Measurements from ENCODE around the gene CBX4.

CBX4 gene

DNA sequence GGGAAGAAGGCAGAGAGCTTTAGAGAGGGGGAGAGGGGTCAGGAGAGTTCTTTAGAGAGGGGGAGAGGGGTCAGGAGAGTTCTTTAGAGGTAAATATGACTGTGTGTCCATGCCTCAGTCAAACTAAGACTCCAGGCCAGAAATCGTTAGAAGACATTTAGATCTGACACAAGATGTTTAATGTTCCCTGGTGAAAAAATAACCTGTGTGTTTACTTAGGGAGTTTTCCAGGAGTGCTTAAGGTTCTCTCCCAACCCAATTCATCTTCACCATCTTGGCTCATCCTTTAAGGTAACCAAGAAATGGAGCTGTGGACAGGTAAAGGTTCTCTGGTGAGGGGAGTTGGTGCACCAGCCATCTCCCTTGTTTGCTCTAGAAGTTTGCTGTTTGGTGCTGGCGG, 9.8 kb downstream of the CBX4 start:
- no peak for DNase-seq (ENCODE audit: low read depth in 2 of 2)

DNA sequence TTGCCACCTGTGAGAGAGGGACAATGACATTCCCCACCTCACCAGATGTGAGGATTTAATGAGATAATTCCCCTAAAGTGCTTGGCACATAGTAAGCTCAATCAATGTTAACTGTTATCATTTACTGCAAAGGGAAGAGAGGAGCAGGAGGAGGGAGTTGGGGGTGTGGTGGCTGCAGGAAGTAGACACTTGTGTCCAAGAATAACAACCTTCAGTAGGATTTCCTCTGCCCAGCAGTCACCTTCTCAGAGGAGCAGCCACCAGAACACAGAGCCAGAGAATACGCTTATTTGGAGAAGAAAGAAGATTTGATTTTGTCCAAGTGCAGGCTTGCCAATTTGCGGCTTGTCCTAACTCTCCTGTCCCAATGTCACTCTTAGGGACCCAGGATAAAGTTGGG, 10.2 kb downstream of the CBX4 start:
- DNase-seq (ENCODE audit: low read depth in 2 of 2): no peak

DNA sequence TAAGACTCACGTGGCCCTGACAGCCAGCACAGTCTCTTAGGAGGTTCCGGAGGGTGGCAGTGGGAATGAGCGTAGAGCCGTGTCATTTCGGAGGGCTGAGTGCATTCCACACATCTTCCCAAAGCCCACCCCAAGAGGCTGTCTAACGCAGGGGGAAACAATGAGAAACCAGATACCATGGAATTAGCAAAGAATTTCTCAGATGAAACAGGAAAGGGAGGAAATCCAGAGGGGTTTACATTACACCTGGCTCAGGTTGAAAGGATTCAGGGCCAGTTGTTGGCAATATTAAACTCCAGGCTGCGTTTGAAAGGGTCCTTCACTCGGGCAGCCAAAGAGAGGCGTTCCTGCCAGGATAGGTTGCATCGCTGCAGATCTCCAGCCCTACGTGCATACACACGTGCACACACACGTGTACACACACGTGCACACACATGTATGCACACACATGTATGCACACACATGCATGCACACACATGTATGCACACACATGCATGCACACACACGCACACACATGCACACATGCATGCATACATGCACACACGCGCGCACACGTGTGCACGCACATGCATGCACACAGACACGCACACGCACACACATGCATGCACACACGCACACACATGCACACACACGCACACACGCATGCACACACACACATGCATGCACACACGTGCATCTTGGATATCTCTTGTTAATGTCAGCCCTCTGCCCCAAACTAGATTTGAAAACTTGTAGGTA, 12.2 kb downstream of the CBX4 start:
- no peak for DNase-seq (ENCODE audit: low read depth in 2 of 2)

DNA sequence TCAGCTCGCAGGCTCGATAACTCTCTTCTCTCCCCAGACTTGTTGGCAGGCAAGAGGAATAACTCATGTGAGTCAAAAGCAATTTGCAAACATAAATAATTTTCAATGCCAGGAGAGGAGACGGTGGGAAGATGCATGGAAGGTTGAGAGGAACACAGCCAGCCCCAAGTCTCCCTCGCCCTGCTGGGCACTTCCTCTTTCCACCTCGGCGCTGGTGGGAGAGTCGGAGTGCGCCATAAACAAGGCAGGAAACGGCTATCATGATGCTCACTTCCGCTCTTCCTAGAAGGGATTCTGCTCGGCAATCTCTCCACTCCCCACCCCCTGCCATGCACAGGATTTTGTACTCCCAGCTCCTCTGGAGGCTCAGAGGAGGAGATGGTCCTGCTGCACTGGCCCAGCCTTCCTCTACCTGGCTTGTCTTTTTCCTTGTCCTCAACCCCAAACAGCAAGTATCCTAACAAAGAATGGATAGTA, 13.0 kb downstream of the CBX4 start:
- no peak for DNase-seq (ENCODE audit: low read depth in 2 of 2)

DNA sequence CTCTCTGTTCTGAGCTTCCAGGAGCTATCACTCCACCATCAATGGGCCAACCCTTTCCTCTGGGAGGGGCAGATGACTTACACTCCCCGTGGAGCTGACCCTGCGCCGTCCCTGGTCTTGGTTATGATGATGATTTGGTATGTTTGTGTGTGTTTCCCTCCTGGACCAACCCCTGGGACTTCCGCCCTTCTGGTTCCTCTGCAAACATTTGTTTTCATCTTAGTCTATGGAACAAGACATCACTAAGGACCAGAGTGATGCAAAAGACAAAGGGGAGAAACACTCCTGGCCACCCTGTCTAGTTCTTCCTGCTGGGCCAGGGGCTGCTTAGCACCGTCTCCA, 13.7 kb downstream of the CBX4 start:
- DNase-seq (ENCODE audit: low read depth in 2 of 2): no peak

DNA sequence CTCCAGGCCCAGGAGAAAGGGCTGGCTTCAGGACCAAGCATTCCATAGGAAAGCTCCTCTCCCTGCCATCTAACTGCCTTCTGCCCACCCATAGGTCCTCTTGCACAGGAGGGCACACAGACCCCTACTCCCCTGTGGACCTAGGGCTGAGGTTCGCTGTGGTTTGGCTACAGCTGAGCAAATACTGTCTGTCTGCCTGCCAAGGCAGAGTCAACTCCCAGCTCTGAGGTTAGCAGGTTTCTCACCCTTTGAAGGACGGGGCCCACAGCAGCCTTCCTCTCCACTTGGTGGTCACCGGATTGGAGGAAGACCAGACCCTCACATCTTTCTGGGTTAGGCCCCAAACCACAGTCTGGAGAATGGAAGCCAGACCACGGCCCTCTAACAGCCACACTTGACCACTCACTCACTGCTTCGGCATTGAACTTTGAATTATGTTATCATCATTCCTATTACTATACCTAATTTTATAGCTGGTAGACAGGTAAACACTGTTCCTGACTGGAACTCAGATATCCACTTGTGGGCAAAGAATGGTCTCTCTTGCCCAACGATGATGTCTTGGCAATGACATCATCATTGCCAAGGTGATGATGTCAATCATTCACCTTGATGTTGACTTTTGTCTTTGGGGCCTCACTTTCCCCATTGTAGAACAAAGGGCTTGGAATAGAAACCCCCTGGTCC, 14.2 kb downstream of the CBX4 start:
- no peak for DNase-seq (ENCODE audit: low read depth in 2 of 2)

DNA sequence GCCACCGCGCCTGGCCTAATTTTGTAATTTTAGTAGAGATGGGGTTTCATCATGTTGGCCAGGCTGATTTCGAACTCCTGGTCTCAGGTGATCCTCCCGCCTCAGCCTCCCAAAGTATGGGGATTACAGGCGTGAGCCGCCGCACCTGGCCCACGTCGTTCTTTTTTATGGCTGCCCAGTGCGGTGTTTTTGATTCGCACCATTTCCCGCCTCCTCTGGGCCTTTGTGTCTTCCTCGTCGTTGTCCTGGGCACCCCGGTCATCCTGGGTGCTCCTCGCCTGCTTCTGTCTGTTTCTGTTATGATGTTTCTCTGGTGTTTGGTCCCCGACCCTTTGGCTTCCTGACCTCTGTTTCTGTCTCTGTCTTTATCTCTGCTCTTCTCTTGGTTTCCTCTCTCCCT, 15.0 kb downstream of the CBX4 start:
- no peak for DNase-seq (ENCODE audit: low read depth in 2 of 2)

DNA sequence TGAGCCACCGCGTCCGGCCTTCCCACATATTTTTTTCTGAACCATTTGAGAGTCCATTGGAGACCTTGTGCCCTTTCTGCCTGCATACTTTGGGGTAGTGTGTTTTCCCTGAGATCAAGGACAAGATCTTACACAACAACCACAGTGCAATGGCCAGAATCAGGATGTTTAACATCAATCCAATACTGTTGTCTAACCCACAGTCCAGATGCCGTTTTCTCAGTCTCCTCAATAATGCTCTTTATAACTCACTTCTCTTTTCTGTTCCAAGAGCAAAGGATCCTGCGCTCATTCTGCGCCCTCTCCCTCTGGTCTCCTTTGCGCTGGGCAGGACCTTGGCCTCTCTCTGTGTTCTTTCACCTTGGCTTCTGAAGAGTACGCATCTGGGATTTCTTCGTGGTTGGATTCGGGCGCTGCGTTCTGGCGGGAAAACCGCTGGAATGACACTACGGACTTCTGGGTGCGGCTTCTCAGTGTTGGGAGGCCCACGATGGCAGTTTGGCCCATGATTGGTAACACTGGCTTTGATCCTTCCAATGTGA, 16.6 kb downstream of the CBX4 start:
- no peak for DNase-seq (ENCODE audit: low read depth in 2 of 2)

DNA sequence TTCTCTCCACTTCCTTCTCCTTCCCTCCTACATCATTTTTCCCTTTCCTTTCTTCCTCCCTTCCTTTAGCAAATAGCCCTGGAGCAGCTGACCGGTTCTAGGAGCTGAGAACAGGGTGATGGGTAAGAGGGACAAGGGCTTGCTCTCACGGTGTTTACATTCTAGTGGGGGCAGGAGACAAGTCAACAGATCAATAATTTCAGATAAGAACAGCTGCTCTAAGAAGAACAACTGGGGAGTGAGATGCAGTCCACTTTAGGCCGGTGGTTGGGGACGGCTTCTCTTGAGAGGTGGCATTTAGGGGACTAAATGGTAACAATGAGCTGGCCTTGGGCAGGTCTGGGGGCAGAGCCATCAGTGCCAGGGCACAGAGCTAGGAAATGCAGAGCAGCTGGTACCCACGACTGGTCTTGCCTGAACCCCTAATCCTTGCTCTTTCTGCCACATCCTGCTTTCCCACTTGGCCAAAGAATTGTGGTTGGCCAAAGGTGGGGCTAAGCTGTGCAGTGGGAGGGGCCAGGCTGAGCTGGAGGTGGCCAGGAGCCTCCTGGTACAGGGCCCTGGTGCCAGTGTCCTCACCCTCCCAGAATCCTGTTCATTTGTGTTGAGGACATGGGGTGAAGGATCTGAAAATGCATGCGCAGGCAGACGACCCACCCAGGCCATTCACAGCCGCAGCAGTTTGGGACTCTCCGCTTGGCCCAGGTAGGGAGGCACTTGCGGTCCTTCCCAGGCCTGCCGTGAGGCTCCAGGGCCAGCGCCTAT, 17.7 kb downstream of the CBX4 start:
- no peak for DNase-seq (ENCODE audit: low read depth in 2 of 2)

DNA sequence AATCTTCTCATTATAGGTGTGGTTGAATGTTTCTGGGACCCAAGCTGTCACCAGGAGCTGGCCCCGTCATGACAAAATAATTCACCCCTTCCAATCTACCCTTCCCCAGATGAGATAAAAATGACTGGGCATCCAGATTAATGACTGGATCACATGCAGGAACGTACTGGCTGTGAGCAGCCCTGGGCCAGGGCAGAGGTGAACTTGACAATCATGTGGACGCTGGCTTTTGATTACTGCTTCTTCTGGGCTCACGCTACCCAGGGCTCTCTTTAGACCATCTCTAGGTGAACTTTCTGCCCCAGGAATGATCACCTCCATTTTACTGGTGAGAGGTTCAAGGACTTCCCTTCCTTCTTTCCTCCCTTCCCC, 18.3 kb downstream of the CBX4 start:
- no peak for DNase-seq (ENCODE audit: low read depth in 2 of 2)

DNA sequence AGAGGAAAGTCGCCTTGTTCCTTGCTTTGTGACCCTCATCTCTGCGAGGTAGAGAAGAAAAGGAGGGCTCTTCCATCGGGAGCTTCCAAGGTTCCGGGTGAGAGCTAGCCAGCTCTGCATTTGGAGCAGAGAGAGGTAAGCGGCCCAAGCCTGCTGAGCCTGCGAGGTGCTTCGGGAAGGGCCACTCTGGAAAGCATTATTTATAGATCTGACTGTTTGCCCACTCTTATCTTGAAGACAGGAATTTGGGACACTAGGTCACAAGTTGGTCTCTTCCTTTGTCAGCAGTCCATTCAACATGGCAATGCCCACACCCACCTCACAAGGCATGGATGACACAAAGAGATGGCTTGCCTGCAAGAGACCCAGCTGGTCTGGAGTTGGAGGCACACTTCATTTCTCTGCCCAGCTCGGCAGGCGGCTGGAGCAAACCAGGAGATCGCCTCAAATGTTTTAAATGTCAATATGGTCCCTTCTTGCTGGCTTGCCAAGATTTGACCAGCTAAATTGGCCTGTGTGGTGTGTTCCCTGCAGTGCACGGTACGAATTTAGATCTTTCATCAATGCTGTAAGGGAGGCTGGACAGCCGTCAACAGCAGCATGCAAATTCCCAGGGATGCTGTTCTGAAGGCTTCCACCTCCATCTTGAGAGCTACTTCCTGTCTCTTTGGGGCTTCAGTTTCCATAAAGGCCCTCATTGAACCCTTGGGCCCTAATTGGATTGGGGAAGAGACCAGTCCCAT, 19.5 kb downstream of the CBX4 start:
- DNase-seq (ENCODE audit: low read depth in 2 of 2): no peak

DNA sequence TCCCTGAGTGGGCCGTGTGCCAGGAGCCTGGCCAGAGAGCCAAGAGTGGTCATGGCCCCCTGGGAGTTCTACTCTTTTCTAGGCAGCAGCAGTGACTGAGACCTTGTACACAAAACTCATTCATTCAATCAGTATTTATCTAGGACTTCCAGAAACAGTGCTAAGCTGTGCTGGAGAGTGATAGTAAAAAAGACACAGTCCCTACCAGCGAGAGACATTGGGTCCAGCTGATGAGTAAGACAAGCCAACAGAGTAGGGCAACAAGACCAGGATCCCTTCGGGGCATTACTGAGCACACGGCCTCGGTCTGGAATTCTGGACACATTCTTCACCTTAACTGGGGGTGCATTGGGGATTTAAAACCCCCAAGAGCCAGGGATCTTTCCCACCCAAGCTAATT, 20.2 kb downstream of the CBX4 start:
- DNase-seq (ENCODE audit: low read depth in 2 of 2): no peak

DNA sequence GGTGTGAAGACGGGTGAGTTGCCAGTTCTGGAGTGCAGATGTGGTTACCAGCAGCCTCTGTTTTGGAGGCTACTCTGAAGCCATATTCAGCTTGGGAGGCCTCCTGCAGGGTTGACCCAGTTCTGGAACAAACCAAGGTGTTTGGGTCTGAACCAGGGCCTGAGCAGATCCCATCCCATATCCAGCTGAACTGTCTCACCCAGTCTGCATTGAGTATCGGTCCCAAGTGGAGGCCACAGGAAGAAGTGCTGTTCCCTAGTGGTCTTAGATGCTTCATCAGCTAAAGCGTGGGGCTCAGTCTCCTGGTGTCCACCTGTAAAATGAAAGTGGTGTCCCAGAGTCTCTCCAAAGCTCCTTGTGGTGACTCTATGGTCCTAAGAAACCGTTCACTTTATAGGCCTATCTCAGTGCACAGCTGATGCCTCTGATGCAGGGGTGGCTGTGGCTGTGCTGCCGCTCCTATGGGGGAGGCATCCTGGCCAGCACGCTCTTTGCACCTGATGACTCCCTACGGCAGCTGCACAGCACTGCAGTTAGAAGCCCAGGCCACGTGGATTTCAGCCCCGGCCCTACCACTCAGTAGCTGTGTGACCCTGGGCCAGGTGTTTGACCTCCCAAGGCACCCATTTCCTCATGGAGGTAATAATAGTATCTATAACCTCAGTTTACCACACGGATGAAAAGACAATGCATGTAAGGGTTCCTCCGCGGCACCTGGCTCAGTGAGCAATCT, 21.0 kb downstream of the CBX4 start:
- no peak for DNase-seq (ENCODE audit: low read depth in 2 of 2)

DNA sequence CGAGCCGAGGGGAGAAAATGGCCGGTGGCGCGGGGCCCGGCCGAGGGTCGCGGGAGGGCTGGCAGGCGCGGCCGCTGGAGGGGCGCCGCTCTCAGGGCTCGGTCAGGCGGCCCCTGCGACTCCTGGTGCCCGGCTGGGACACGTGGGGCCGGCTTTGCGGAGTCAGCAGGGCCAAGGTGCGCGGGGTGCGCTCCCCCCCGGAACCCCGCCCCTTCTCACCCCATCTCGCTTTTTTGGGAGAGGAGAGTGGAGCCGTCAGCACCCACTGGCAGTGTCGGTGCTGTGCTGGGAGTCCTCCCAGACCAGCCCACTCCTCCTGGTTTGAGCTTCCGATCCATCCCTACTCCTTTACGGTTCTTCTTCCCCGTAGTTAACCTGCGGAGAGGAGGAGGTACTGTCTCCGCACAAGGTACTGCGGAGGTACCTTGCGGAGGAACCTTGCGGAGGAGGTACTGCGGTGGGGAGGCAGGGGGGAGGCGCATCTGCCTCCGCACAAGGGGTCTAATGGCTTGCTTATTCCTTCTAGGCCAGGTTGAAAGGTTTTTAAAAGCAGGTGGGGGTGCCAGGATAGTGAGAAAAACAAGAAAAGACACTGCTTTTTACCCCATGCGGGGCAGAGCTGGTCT, 23.3 kb downstream of the CBX4 start:
- no peak for DNase-seq (ENCODE audit: low read depth in 2 of 2)

DNA sequence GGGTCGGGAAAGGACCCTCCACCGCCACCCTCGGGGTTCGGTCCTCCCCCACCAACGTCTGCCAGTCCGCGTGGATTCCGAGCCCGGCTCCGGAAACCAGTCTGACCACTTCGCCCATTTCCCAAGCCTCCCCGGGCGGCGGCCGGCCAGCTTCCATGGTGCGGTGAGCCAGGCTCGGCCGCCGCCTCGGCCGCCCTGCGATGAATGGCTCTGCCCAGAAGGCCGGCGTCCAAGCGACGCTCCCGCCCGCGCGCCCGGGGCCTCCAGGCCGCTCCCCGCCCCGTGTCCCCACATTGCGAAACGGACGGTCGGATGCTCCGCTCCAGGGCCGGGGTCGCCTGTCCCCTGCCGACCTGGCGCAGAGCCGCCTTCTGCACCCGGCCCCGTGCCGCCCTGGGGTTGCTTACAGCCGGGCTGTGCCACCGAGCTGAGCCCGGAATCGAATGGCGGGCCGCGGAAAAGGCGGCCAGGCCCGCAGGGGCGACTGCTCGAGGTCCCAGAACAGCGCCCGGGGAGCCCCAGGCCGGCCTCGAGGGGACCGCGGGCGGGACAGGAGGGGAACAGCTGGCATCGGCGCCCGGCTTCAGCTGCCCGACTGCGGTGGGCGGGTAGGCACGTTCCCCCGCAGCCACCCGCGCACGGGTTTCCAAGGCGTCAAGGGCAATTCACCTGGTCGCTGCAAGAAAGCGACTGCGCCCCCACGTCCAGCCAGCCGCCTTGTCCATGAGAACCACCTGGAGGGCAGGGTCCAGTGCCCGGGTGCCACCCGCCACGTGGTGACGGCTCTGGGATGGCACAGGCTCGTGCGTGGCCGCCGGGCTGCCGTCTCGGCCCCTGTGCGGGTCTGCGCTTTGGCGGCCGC, 24.0 kb downstream of the CBX4 start:
- DNase-seq (ENCODE audit: low read depth in 2 of 2): no peak

DNA sequence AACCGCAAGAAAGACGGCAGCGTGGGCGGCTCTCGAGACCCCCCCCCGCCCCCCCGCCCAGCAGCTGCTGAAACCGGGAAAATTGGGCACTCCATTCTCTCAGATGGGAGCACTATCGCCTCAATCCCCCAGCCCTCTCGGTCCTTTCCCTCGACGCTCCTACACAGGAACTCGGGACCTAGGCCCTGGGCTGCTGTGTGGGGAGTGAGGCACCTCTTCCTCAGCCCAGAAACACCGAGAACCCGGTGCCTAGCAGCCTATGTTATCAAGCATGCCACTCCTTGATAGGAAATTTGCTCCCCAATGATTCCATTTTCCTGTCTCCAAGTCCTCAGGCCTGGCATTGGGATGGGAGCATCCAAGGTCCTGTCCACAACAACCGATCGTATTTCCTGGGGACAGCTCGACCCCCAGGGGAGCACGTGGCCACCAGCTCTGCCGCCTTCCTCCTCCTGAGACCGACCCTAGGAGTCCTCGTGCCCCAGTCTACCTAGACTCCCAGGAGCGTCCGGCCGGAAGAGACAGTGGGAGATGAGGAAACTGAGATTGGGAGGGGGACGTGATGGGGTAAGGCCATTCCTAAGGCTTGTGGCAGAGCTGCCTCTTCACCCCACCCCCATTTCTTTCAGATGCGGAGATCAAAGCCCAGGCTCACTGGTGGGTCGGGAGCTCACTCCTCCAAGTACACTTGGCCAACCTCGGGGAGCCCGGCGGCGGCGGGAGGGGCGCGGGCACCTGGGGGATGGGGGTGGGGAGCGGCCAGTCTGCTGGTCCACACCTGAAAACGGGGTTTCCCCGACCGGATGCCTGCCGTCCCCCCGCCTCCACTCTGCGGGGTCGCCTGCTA, 24.9 kb downstream of the CBX4 start:
- no peak for DNase-seq (ENCODE audit: low read depth in 2 of 2)

DNA sequence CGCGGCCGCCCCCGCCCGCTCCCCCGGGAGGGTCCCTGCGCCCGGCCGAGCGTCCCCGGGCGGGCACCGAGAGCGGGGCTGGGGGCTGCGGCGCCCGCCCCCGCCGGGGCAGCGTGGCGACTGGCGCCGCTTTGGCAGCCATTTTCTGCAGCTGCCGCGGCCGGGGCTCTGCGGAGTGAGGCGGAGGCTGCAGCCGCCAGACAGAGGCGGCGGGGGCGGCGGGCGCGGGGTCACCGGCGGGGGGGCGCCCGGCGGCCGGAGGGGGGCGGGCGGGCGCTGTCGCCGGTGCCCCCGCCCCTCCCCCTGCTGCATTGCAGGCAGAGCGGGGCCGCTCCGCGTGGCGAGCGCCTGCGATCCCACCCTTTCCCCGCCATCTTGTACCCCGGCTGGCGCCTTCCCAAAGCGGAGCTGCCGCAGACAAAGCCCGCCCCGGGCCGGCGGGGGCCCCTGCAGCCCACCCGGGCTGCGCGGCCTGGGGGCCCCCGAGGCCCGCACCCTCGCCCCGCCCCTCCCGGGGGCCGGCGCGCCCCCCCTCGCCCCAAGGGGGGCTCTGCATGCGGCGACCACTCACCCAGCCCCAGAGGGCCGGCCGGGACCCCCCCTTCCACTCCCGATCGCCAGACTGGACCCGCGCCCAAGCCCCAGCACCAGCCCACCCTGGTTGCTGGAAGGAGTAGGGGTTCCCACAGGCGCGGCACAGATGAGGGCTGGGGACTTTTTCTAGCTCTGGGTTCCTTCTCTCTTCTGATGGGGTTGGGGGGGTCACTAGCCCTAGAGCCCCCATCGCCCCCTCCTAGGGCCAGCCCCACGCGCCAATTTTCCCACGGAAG, 25.7 kb downstream of the CBX4 start:
- DNase-seq (ENCODE audit: low read depth in 2 of 2): no peak
